Stimulated activated CD4-positive, alpha-beta T cell treated with anti-CD3 and anti-CD28 coated beads, Interleukin-4, amount 100 ng/mL, for 1 hour (primary cell): Measurements from ENCODE around the gene PPA1.
"Not testable (repeated sequence)": the region's sequence is repeated elsewhere in the genome, so short reads cannot be mapped to it uniquely, and the experiment has no call there.

Experiments
- DNase-seq: peaks from one replicate; pipeline ENCODE4 v3.0.0-alpha.2; 2020

PPA1 gene

DNA sequence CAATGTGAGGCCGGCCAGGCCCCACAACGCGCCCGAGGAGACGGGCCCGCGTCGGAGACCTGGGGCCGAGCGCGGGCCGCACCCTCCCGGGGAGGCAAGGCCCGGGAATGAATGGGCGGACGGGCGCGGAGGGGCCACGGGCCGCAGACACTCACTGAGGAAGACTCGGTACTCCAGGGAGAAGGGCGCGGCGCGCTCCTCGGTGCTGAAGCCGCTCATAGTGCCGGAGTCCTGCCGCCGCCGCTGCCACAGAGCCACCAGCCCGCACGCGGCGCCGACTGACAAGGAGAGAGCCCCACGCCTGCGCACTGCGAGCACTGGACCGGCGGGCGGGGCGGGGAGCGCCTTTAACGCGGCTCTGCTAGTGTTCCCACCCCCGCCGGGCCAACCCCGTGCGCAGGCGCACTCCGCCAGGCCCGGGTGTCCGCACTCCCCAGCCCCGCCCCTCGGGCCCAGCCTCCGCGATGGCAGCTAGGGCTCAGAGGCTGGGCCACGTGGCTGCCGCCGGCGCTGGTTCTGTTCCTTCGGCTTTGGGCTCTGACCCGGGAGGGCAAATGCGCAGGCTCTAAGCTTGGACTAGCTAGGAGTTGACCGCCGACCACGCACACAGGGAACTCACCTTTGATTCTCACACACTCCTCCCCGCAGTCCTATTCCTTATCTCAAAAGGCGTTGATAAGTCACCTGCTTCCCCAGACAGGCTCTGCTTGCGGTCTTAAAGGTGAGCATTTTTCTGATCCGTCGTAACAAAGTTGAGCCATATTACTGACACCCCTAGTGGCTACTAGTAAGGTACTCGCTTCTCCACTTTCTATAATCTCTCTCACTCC, at the start of gene PPA1:
Gene PPA1 (minus strand): TSS at position 321 of the 830 bp plus-strand sequence. CDS start 102 bp downstream, at position 219.
- peak; percentile 100 for DNase-seq

DNA sequence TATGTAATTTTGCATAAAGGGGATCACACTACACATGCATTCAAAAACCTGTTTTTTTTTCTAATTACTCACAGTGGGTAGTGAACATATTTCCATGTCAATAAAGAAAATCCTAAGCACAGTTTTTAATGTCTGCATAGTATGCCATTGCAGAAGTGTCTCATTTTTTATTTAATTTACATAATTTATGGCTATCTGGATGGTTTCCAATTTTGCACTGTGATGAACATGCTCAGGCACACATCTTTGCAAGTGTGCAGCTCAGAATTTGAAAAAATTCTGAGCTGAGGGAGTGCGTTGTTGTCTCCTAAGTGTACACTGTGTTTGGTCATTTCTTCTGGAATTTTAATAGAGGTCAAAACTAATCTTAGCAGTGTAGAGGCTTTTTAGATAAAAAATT, 48.4 kb upstream of the PPA1 start:
- no peak for DNase-seq

DNA sequence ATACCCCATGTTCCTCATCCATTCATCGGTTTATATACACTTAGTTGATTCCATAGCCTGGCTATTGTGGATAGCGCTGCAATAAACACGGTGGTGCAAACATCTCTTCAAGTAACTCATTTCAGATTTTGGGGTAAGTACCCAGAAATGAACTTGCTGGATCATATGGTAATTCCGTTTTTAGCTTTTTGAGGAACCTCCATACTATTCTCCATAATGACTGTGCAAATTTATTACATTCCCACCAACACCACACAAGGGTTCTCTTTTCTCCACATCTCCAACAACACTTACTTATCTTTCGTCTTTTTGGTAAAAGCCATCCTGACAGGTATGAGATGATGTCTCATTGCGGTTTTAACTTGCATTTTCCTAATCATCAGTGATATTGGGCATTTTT, 46.9 kb upstream of the PPA1 start:
- DNase-seq = no peak

DNA sequence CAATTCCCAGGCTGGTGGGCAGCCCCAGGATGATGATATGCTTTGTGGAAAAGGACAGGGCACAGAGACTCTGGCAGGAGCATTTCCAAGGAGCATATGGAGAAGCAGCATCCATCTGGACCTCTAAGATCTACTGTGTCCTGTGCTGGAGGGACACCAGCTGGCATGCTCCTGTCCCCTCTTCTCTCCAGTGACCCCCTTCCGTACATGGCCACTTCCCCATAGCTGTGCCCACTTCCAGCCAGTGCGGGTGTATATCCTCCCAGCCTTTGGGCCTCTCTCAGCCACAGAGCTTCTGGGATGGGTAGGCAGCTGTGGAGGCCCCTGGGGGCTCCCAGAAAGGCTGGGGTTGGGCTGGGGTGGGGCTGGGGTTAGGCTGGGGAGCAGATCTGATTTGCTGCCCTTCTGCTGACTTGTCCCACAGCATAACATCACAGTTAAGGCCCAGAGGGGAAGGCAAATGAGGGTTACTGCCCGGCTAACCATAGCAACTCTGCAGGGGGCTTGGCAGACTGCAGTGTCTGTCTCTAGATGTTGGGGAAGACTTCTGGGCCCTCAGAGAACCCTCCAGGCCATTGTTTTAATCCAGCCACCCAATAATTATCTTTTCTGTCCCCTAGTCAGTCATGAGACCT, 44.3 kb upstream of the PPA1 start:
- no peak for DNase-seq

DNA sequence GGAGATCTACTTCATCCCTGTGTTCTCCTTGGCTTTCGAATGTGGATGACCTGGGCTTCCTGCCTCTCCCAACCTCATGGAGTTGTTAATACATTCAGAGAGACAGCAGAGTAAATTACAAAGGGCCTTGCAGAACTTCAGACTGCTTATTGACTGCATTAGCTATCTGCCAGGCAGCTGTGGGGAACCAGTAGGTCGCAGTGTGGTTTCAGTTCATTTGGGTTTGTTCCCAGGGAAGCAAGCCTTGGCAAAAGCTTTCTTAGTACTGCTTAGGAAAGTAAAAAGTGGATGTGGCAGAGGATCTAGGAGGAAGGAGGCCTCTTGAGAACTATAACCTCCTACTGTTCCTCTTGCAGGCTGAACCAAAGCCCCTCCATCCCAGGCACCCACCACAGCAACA, 41.4 kb upstream of the PPA1 start:
- DNase-seq = no peak

DNA sequence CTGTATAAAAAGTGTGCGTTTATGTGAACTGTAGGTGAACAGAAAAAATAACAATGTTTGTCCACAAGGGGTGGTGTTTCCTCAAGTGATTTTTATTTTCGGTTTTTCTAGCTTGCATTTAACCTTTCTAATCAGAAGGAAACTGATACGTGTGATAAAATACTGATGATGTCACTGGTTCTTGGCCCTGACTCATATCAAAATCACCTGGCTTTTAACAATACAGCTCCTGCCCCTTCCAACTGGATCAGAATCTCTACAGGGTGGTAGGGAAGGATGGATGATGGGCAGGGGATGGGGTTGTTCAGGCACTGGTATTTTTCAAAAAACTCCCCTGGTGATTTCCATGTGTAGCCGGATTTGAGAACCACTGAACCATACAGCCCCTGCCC, 39.7 kb upstream of the PPA1 start:
- no peak for DNase-seq

DNA sequence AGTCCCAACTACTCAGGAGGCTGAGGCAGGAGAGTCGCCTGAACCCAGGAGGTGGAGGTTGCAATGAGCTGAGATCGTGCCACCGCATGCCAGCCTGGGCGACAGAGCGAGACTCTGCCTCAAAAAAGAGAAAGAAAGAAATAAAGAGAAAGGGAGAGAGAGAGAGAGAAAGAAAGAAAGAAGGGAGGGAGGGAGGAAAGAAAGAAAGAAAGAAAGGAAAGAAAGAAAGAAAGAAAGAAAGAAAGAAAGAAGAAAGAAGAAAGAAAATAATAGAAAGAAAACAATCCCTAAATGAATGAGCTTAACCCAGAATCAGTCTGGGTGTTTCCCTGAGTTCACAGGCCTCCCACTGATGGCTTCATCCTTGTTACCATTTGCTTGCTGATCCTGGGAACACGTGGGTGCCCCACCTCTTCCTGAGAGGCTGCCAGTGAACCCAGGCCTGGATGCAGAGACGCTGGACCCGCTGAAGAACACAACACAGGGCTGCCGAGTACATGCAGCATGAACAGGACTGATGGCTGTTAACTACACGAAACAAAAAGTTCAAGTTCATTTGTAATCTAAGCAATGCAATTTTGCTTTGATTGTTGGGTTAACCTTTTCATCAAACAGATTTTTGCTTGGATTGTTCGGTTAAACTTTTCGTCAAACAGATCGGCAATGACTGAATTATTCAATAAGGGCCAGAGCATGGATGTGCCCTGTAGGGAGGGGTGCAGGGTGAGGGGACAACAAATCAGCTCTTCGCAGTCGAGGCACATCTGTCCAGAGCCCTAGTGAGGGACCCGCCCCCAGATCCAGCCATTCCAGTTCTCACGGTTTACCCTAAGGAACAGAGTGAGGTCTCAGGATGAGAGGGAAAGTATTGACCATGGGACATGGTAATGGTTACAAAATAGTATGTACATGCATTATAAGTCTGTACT, 39.0 kb upstream of the PPA1 start:
- DNase-seq = no peak

DNA sequence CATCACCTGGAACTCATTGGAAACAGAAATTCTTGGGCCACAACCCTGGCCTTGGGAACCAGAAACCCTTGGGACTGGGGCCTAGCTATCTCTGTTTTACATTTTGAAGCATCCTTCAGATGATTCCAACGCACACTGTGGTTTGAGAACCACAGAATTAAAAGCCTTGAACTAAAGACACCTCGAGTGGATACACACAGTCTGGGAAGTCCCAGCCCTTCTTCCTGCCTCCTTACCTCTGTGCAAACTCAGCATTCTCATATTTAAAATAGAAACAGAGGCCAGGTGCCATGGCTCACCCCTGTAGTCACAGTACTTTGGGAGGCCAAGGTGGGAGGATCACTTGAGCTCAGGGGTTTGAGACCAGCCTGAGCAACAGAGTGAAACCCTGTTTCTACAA, 37.7 kb upstream of the PPA1 start:
- no peak for DNase-seq

DNA sequence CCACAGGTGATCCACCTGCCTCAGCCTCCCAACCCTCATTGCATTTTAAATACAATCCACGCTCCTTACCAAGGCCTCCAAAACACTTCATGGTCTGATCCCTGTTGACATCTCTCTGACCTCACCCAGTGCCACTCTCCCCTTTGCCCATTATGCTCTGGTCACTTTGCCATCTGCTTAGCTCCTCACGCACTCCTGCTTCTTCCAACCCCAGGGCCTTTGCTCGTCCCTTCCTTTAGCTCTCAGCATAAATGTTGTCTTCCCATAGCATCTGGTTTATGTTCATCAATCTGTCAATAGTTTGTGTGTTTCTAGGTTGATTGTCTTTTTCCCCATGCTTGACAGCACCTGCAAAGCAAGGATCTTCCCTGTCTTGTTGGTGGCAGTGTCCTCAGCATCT, 36.5 kb upstream of the PPA1 start:
- DNase-seq = no peak

DNA sequence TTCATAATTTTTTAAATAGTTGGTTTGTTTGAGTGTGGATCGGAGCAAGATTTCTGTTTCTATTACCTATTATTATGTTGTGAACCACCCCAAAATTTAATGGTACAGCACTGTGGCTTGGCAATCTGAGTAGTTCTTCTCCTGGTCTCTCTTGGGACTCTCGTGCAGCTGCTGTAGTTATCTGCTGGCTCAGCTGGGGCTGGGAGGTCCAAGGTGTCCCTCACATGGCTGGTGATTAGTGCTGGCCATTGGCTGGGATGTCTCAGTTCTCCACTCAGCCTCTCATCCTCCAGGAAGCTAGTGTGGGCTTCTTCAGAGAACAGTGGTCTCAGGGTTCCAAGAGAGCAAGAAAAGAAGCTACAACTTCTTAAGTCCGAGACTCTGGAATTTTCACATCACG, 35.1 kb upstream of the PPA1 start:
- DNase-seq = no peak

DNA sequence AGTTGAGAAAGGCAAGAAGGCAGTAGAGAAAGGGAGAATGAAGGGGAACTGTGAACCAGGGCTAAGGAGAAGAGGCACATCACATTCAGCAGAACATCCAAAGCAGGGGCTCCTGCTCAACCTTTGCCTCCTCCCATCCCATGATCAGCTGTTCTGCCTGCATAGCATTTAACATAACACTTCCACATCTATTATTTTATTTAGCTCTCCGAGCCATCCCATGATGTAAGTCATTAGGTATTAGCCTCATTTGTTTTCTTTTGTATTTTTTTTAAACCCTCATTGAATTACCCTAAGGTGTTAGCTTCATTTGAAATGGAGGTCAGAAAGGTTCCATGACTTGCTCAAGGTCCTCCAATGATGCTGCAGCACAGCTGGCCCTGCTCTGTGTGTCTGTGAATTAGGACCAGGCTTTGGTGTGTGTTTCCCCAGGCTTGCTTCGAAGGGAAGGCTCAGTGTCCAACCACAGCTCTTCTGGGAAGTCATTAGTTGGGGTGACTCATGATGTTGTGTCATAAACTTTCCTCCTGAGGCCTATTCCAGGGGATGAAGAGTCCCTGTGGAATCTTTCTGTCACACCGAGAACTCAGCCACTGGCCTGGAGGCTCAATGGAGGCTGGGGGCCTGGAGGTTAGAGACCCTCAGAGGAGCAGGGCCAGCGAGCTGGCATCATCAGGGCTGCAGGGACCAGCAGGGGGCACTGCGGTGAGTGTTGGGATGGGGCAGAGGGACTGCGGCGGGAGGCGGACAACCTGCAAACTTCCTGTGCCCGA, 34.1 kb upstream of the PPA1 start:
- DNase-seq = no peak

DNA sequence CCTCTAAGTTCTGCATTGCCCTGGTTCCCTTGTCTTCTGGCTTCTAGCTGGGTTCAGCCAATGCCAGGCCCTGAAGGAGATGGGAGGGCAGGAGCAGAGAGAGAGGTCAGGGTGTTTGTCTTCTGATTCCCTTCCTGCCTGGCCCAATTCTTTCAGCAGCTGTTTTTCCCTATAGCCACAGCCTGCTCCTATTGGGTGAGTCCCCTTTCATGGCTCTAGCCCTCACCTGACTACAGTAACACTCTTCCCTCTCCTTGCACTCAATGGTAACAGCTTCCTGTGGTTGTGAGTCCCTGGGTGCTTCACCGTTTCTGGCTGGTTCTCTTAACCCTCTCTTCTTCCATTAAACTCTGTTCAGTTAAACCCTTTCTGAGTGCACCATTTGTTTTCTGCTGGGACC, 33.5 kb upstream of the PPA1 start:
- DNase-seq = no peak

DNA sequence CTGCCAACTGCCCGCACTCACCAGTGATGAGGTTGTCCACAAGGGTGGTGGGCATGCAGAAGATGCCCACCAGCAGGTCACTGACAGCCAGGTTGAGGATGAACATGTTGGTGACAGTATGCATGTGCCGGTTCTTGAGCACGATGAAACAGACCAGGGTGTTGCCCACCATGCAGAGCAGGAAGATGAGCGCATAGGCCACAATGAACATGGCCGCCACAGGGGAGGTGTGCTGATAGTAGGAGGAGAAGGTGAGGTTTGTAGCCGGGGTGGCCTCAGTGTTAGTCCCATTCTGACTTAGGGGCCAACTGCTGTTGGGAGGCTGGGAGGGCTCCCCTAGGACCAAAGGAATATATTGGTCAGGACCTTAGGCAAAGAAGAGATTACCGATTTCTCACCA, 32.8 kb upstream of the PPA1 start:
- no peak for DNase-seq

DNA sequence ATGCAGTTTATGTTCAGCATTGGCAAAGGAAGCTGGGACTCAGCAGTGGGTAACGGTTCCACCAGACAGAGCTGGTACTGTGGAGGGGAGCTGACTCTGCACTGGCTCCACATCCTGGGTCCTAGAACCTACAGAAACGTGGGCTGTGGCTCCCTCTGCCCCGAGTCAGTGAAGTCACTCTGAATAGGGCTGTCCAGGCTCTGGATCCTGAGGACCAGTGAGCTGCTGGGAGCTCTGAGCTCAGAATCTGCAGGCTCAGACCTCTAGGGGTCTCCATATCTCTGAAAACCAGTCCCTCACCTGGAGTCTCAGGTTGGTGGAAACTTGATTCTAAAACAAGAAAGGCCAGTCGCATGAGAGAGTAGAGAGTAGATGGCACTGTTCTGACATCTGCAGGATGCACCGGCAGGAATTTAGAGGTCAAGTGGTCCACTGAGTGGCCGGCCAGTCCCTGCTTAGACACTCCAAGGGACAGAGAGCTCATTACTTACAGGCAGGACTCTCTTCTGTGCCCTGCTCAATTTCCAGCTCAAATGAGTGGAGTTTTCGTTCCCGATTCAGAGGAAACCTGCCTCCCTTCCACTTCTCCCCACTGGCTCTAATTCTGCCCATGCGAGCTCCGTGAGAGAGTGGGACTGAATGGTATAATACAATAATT, 31.9 kb upstream of the PPA1 start:
- DNase-seq = no peak

DNA sequence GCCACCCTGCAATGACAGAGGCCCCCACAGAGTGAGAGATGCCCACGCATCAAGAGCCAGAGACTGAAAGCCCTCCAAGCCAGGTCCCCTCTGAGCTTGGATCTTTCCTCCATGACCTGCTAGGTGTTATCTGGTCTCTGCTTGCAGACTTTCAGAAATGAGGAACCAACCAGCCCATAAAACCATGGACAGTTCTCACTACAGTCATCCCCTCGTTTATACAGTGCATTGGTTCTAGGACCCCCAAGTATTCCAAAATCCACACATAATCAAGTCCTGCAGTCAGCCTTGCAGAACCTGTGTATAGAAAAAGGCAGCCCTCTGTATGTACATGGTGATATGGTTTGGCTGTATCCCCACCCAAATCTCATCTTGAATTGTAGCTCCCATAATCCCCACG, 27.5 kb upstream of the PPA1 start:
- no peak for DNase-seq

DNA sequence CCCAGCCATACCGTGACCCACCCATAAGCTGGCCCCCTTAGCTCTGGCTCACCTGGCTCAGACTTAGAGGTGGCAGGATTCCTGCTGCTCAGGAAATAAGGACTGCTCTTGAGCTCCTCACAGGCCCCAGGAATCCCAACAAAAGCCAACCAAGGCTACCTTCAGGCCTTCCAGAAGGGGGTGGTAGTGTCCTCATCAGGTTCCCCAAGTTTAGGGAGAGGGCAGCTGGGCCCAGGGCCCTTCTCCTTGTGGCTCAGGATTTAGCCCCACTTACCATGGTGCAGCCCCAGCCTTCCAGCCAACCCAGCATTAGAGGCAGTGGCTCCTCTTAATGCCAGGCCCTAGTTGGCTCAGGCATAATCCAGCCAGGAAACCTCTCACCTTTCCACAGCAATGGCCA, 27.0 kb upstream of the PPA1 start:
- DNase-seq = no peak

DNA sequence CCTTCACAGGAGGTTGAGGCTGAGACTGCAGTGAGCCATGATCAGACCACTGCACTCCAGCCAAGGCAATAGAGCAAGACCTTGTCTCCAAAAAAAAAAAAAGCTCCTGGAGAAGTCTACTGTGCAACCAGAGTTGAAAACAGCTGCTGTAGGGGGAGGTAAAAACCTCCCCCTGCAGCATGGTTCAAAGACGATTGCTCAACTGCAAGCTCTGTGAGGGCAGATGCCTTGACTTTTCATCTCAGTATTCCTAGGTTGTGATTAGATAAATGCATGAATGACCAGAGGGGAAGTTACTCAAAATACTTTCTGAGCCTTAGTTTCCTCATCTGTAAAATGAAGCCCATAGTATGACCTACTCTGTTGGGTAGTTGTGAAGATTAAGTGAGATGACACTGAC, 25.0 kb upstream of the PPA1 start:
- no peak for DNase-seq

DNA sequence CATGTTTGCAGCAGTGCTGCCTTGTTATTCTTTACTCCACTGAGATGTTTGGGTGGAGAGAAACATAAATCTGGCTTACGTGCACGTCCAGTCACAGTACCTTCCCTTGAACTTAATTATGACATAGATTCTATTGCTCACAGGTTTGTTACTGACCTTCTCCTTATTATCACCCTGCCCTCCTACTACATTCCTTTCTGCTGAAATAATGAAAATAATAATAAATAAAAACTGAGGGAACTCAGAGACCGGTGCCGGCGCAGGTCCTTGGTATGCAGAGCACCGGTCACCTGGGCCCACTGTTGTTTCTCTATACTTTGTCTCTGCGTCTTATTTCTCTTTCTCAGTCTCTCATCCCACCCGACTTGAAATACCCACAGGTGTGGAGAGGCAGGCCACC, 24.6 kb upstream of the PPA1 start:
- not testable (repeated sequence) for DNase-seq

DNA sequence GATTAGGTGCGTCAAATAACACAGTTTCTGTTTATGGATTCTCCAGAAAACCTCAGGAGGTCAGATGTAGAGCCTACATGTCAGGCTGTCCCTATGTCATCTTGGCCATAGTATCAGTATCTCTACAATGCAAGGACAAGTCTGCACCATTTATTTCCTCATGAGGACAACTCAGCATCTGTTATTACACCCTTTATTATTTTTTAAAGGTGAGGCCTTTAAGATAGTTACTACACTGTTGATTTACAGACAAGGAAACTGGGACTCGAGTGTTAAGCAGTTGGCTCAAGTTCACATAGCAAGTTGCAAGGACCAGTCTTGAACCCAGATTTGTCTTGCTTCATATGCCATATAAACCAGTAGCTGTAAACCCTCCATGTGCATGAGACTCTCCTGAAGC, 23.2 kb upstream of the PPA1 start:
- DNase-seq = no peak

DNA sequence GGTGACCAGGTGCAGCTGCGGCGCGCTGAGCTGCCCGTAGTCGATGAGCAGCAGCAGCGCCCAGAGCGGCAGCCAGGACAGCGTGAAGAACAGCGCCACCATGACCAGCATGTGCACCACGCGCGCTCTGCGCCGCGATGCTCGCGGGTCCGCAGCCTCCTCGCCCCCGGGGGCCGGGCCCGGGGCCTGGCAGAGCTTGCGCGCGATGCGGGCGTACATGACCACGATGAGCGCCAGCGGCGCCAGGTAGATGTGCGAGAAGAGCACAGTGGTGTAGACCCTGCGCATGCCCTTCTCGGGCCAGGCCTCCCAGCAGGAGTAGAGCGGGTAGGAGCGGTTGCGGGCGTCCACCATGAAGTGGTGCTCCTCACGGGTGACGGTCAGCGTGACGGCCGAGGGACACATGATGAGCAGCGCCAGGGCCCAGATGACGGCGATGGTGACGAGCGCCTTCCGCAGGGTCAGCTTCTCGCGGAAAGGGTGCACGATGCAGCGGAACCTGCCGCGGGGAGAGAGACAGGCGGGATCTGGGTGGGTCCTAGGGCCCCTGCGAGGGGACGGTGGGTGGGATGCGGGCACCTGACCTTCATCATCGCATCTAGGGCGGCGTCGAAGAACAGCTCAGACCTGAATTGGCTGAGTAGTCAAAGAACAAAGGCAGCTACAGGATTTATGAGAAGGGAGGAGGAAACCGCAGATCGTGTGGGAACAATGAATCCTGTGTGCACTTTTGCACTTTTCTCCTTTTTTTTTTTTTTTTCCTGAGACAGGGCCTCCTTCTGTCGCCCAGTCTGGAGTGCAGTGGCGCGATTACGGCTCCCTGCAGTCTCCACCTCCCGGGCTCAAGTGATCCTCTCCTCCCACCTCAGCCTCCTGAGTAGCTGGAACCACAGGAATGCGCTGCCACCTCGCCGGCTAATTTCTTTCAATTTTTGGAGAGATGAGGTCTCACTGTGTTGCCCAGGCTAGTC, 22.4 kb upstream of the PPA1 start:
- peak; percentile 23 for DNase-seq

DNA sequence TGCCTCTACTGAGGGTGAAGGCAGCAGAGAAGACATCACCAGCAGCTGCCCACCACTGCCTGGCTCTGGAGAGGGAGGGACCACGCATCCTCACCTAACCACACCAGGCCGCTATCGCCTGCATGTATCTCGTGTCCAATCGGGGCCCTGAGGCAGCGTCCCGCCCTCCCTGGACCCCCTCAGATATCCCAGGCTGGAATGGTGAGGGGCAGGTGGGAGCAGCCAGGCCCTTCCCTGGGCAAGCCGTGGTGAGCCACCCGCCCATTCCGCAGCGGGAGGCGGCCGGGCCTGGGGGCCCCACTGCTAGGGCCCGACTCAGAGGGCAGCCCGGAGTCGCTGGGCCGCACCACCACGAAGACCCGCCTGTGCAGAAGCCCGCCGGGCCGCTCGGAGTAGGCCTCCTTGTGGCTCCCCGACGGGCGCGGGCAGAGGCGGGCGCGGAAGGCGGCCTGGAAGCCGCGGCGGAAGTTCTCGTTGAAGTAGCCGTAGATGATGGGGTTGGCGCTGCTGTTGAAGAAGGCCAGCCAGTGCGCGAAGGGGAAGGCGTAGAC, 21.6 kb upstream of the PPA1 start:
- no peak for DNase-seq
